ENCODE results near the gene DCDC2.

Gene DCDC2

GRCh38 chr6:24131751-24132150 lies 226.1 kb downstream of the DCDC2 start:
- DNase-seq, result no peak
- TF ChIP-seq GATA1 (IDR thresholded peaks at IDR 0.05; ENCODE audit: low read depth, low read length), result no peak
- no peak for TF ChIP-seq POLR2A (IDR thresholded peaks at IDR 0.05; ENCODE audit: low read length)

GRCh38 chr6:24127316-24127715 lies 230.5 kb downstream of the DCDC2 start:
- DNase-seq, result no peak
- TF ChIP-seq GATA1 (IDR thresholded peaks at IDR 0.05; ENCODE audit: low read depth, low read length) (no peak), POLR2A (IDR thresholded peaks at IDR 0.05; ENCODE audit: low read length) (no peak)

GRCh38 chr6:24126586-24127192 lies 231.2 kb downstream of the DCDC2 start:
- peak; percentile 55 to 59 for DNase-seq
- TF ChIP-seq POLR2A (IDR thresholded peaks at IDR 0.05; ENCODE audit: low read length), result no peak
- no peak for TF ChIP-seq GATA1 (IDR thresholded peaks at IDR 0.05; ENCODE audit: low read depth, low read length)

- peak; percentile 6 to 12 for DNase-seq
- TF ChIP-seq POLR2A (IDR thresholded peaks at IDR 0.05; ENCODE audit: low read length), result no peak
- no peak for TF ChIP-seq GATA1 (IDR thresholded peaks at IDR 0.05; ENCODE audit: low read depth, low read length)
Observed at GRCh38 chr6:24125980-24126379, 231.9 kb downstream of the DCDC2 start, which contains the start of gene NRSN1. NRSN1 (plus strand) TSS chr6:24126215; CDS start chr6:24134328, 8,113 bp downstream.

GRCh38 chr6:24122139-24122538 lies 235.7 kb downstream of the DCDC2 start:
- DNase-seq, result no peak

More at GRCh38 chr6:24122139-24122538, 235.7 kb downstream of the DCDC2 start:
- TF ChIP-seq POLR2A (IDR thresholded peaks at IDR 0.05; ENCODE audit: low read length) (no peak), GATA1 (IDR thresholded peaks at IDR 0.05; ENCODE audit: low read depth, low read length) (no peak)
